OCI-M2 (cell line): Measurements from ENCODE around the gene DYNLL2.
"Not testable (repeated sequence)": the region's sequence is repeated elsewhere in the genome, so short reads cannot be mapped to it uniquely, and the experiment has no call there.

Experiments
- DNase-seq: peaks from one replicate; lab custom pipeline; 2025; ENCODE audit not compliant: unreplicated experiment; lab: John Stamatoyannopoulos, UW

The DYNLL2 gene

DNA sequence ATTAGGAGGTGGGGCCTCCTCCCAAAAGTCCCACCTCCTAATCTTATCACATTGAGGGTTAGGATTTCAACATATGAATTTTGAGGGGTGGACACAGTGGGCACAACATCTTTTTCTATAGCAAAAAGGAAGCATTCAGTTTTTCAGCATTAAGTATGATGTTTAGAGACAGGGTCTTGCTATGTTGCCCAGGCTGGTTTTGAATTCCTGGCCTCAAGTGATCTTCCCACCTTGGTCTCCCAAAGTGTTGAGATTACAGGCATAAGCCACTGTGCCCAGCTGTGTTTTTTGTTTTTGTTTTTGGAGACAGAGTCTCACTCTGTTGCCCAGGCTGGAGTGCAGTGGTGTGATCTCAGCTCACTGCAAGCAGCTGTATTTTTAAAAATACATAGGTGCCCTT lies 18.7 kb downstream of the DYNLL2 start:
- not testable (repeated sequence) for DNase-seq

DNA sequence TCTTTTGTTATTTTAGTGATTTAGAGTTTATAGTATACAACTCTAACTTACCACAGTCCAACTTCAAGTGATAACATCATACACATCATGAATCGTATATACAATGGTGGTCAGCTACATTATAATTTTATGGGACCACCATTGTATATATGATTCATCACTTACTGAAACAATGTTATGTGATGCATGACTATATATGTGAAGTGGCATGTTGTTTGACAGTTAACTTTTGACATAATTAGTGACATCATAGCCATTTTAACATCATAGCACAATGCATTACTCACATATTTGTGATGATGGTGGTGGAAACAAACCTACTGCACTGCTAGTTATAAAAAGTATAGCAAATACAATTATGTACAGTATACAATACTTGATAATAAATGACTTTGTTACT lies 21.9 kb downstream of the DYNLL2 start:
- no peak for DNase-seq

DNA sequence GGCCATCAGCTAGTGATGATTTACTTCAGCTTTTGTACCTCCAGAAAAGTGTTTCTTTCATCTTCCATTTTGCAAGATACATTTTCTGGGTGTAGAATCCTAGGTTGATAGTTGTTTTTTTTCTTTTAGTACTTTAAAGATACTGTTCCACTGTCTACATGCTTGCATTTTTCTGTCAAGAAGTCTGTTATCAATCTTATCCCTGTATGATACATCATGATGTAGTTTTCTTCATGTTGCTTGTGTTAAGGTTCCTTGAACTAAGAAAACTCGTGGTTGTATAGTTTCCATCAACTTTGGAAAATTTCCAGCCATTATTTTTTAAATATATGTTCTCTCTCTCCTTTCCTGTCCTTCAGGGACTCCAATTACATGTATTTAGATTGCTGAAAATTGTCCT lies 24.1 kb downstream of the DYNLL2 start:
- no peak for DNase-seq

DNA sequence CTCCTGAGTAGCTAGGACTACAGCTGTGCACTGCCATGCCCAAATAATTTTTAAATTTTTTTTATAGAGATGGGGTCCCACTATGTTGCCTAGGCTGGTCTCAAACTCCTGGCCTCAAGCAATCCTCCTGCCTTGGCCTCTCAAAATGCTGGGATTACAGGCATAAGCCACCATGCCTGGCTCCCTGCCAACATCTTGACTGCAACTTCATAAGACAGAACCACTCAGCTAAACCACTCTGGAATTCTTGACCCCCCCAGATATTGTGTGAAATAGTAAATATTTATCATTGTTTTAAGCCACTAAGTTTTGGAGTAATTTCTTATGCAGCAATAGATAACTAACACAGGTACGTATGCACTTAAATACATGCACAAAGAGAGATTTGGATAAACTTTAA lies 26.0 kb downstream of the DYNLL2 start:
- no peak for DNase-seq

DNA sequence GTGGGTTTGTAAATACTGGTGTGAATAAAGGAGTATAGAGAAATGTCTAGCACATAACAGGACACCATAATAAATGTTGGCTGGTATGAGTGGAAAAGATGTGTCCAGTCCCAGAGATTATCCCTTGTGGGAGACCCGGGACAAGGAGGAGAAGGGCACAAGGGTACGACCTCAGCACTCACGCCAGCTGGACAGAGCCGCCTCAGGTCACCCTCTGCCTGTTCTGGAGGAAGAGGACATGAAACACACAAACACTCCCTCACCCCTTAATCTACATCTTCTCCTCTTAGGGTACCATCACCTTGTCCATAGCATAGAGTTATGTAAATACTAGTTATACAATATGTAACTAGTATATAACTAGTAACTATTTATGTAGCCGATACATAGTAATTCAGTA lies 26.8 kb downstream of the DYNLL2 start:
- no peak for DNase-seq

DNA sequence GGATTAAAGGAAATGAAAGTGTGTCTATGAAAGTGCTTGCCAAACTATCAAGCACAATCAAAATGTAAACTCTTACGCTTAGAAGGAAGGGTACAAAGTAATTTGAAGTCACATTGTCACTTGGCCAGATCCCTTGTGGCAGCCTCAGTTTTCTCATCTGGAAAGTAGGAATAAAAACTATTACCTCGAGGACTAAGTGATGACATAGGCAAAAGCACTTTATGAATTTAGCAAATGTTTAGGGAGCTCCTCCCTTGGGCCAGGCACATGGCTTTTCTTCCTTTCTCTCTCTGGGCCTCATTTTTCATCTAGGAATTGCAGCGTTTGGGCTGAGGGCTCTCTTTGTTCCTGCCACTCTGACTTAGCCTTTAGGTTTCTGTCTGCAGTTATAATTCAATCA lies 28.5 kb downstream of the DYNLL2 start:
- DNase-seq, result no peak

DNA sequence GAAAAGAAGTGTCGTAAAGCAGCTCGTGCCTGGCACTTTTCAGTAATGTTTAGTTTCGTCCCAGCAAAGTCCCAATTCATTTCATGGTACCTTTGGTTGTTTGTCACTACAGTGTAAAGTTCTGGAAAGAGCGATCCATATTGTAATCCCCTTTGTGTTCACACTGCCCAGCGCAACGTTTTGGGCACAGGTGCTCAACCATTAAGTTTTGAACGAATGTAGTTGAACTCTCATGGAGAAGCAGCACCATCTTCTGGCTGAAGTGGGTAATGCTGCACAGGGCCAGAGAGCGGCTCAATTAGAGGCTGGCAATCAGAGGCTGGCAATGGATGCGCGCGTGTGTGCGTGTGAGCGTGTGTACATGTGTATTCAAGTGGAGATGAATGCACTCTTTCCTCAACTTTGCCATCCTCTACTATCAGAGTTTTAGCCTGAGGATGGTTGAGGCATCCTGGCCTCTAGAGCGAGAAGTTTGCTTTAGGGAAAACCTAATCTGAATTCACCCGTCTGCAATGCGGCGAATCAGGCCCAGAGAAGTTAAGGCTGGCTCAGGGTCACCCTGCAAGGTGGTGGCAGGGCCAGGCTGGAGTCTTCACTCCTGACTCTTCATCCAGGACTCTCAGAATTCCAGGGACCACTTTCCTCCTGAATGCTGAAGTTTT lies 29.9 kb downstream of the DYNLL2 start:
- DNase-seq, result no peak

DNA sequence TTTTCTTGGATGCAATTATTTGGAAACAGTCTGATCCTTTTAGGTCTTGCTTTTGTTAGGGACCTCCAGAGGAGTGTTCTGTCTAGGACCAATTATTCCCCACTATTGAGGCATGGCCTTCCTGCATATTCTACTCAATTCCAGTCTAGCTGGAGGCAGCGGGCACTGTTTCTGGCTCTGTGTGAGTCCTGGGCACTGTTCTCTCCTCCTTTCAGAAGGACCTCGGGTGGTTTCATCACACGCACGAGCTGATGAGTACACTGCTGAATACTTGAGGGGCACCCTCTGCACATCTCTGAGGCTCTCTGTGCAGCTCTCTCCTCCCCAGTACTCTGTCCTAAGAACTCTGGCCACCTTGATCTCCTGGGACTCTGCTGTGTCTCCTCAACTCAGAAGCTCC lies 30.7 kb downstream of the DYNLL2 start:
- DNase-seq, result no peak

DNA sequence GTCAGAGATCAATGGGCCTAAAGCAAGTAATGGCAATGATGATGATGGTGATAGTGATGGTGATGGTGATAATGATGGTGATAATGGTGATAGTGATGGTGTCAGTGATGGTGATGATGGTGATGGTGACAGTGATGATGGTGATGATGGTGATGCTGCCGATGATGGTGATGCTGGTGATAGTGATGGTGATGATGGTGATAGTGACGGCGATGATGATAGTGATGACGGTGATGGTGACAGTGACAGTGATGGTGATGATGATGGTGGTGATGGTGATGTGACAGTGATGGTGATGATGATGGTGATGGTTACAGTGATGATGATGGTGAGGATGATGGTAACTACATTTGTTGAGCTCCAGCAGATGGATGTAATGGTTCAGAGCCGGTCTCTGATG lies 34.2 kb downstream of the DYNLL2 start:
- no peak for DNase-seq

DNA sequence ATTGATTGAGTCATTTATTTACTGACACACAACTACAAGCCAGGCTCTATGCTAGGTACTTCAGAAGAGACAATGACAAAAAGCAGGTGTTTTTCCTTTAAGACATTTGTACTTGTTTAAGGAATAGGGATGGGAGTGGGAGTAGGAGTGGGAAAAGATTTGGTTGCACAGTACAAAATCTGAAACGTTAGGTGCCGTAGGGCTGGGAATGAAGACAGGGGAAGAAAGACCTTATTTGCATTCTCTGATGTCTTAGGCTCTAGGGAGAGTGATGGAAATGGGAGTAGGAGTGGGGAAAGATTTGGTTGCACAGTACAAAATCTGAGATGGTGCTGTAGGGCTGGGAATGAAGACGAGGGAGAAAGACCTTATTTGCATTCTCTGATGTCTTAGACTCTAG lies 36.3 kb downstream of the DYNLL2 start:
- no peak for DNase-seq

DNA sequence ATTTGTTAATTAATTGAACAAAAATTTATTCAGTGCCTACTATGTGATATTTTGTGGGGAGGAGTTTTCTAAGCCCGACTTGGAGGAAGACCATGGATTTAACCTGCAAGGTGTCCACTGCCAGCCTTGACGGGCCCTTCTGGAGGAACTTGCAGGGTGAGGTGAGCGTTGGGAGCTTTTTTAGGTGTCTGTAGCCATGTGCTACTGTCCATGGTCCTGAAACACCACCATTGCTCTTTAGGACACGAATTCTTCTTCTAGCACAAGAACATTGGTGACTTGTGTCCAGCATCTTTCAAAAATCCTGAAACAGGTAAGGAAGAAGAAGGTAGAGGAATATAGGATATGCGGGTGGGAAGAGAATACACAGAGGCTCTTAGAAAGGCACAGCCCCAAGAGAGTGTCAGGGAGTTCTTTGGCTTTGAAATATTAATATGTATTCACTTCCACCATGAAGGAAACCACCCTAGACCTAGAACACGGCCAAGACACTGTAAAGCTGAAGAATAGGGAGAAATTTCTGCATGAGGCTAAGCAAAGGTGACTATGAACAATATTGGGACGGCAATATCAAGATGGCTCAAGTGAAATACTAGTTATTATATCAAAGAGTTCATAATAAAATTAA lies 37.1 kb downstream of the DYNLL2 start:
- no peak for DNase-seq

DNA sequence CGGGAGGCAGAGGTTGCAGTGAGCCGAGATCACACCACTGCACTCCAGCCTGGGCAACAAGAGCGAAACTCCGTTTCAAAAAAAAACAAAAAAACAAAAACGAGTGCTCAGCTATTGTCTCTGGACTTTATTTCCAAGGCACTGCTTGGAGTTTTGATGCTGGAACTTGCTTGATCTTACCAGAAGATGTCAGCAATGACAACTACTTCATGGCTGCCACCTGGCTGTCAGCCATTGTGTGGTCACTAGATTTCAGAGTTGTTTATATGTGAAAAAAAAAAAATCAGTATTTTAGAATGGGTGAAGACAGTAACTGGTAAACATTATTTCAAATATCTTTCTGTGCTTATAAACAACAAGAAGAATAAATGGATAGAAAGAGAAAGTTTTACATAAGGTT lies 38.7 kb downstream of the DYNLL2 start:
- DNase-seq, result no peak

DNA sequence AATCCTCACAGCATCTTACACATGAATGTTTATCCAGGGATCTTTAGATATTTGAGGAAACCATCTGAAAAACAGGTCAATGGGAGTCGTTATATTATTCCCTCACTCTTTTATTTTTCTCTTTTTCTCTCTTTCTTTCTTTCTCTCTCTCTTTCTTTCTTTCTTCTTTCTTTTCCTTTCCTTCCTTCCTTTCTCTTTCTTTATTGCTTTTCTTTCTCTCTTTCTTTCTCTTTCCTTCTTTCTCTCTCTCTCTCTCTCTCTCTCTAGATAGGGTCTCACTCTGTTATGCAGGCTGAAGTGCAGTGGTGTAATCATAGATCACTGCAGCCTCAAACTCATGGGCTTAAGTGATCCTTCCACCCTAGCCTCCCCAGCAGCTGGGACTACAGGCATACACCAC lies 44.6 kb downstream of the DYNLL2 start:
- no peak for DNase-seq

DNA sequence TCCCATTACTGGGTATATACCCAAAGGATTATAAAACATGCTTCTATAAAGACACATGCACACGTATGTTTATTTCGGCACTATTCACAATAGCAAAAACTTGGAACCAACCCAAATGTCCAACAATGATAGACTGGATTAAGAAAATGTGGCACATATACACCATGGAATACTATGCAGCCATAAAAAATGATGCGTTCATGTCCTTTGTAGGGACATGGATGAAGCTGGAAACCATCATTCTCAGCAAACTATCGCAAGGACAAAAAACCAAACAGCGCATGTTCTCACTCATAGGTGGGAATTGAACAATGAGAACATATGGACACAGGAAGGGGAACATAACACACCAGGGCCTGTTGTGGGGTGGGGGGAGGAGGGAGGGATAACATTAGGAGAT lies 49.5 kb downstream of the DYNLL2 start:
- DNase-seq, result not testable (repeated sequence)

DNA sequence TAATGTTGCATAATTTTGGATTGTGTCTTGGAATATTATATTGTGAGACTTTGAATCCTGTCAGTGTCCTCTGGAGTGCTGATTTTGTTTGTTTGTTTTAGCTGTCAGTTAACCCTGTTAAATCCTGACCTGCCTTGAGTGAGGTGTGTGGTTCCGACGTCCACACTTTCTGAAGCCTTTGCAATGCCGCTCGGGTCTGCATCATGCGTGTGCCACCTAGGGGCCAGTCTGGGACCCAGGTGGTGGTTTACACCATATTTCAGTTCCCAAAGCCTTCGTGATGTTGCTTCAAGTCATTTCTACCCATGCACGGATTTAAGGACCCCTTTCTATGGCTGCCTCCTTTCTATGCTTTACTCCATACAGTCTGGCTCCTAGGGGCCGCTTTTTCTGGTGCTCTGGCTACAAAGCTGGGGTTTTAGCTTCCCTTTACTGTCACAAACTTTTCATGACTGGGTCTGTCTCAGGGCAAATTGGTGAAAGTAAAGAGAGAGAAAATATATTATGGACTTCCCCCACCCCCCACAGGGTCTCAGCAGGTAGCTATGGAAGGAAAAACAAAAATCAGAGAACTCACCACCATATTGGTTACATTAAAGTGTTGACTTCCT lies 53.6 kb downstream of the DYNLL2 start:
- DNase-seq, result no peak

DNA sequence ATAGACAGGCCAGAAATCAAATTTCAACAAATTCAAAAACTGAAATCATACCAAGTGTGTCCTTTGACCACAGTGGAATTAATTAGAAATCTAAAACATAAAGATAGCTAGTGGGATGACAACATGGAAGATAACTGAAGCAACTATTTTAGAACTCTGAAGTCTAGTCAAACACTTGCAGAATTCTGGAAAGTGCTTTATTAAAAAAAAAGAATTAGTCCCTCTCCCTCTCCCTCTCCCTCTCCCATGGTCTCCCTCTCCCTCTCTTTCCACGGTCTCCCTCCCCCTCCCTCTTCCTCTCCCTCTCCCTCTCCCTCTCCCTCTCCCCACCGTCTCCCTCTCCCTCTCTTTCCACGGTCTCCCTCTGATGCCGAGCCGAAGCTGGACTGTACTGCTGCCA lies 58.3 kb downstream of the DYNLL2 start:
- DNase-seq, result no peak

DNA sequence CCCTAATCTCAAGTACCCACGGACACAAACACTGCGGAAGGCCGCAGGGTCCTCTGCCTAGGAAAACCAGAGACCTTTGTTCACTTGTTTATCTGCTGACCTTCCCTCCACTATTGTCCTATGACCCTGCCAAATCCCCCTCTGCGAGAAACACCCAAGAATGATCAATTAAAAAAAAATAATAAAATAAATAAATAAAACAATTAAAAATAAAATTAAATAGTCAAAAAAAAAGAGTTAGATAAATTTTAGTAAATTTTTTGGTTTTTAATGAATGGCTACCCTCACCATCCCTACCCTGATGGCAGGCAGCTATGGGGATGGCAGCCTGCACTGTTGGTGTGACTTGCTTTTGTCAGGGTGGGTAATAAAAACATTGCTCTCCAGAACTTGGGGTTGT lies 60.1 kb downstream of the DYNLL2 start:
- not testable (repeated sequence) for DNase-seq

DNA sequence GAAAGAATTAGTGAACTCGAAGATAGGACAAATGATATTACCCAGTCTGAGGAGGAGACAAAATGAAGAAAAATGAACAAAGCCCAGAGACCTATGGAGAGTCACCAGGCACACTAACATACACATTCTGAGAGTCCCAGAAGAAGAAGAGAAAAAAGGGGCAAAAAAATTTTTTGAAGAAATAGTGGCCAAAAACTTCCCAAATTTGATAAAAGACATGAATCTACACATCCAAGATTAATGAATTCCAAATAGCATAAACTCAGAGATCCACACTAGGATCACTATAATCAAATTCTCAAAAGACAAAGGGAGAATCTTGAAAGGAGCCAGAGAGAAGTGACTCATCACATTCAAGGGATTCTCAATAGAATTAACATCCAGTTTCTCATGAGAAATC lies 61.6 kb downstream of the DYNLL2 start:
- DNase-seq, result no peak
